GM18507 (cell line): Measurements from ENCODE around the gene CEP128.

Experiments
- DNase-seq: peaks from one replicate; pipeline ENCODE4 v3.0.0; 2011; ENCODE audit warnings: low read depth; ENCODE audit not compliant: insufficient read length; ENCODE audit errors: extremely low spot score
- FAIRE-seq: peaks from 2 replicates; lab custom pipeline; 2011; peaks lifted over from hg19 to GRCh38; lab: Jason Lieb, UNC

Gene CEP128

GRCh38 chr14:80536456-80536855, 405.1 kb downstream of the CEP128 start:
- DNase-seq (no peak), FAIRE-seq (no peak)

- FAIRE-seq = no peak
- DNase-seq = no peak
Observed at GRCh38 chr14:80535171-80535570, 406.4 kb downstream of the CEP128 start.

- no peak for DNase-seq
Observed at GRCh38 chr14:80523518-80524117, 417.9 kb downstream of the CEP128 start.

GRCh38 chr14:80522936-80523335, 418.6 kb downstream of the CEP128 start:
- FAIRE-seq (no peak), DNase-seq (no peak)

More at GRCh38 chr14:80523518-80524117, 417.9 kb downstream of the CEP128 start:
- FAIRE-seq = peak; percentile 18

GRCh38 chr14:80522411-80522810, 419.1 kb downstream of the CEP128 start:
- no peak for DNase-seq
- FAIRE-seq = no peak

- FAIRE-seq (no peak), DNase-seq (no peak)
Observed at GRCh38 chr14:80521456-80521855, 420.1 kb downstream of the CEP128 start.

GRCh38 chr14:80519002-80519401, 422.5 kb downstream of the CEP128 start:
- FAIRE-seq = no peak

GRCh38 chr14:80518173-80518572, 423.4 kb downstream of the CEP128 start:
- no peak for DNase-seq
- FAIRE-seq = no peak

More at GRCh38 chr14:80519002-80519401, 422.5 kb downstream of the CEP128 start:
- no peak for DNase-seq

GRCh38 chr14:80507292-80507869, 434.2 kb downstream of the CEP128 start:
- FAIRE-seq (no peak), DNase-seq (no peak)

- no peak for DNase-seq
- no peak for FAIRE-seq
Observed at GRCh38 chr14:80504781-80505180, 436.8 kb downstream of the CEP128 start.

GRCh38 chr14:80498533-80498932, 443.0 kb downstream of the CEP128 start:
- DNase-seq = no peak
- FAIRE-seq = no peak

- FAIRE-seq = no peak
Observed at GRCh38 chr14:80496090-80496489, 445.4 kb downstream of the CEP128 start.

GRCh38 chr14:80494769-80495168, 446.8 kb downstream of the CEP128 start:
- DNase-seq (no peak), FAIRE-seq (no peak)

More at GRCh38 chr14:80496090-80496489, 445.4 kb downstream of the CEP128 start:
- no peak for DNase-seq

GRCh38 chr14:80493620-80494019, 447.9 kb downstream of the CEP128 start:
- no peak for FAIRE-seq
- DNase-seq = no peak

- FAIRE-seq = no peak
Observed at GRCh38 chr14:80491650-80492049, 449.9 kb downstream of the CEP128 start.

GRCh38 chr14:80491131-80491530, 450.4 kb downstream of the CEP128 start:
- no peak for DNase-seq

More at GRCh38 chr14:80491650-80492049, 449.9 kb downstream of the CEP128 start:
- DNase-seq = no peak

GRCh38 chr14:80489513-80489912, 452.0 kb downstream of the CEP128 start:
- FAIRE-seq = no peak

More at GRCh38 chr14:80491131-80491530, 450.4 kb downstream of the CEP128 start:
- no peak for FAIRE-seq

GRCh38 chr14:80485764-80486163, 455.8 kb downstream of the CEP128 start:
- no peak for FAIRE-seq
- DNase-seq = no peak

More at GRCh38 chr14:80489513-80489912, 452.0 kb downstream of the CEP128 start:
- no peak for DNase-seq

GRCh38 chr14:80483331-80483730, 458.2 kb downstream of the CEP128 start:
- no peak for DNase-seq
- FAIRE-seq = no peak

- FAIRE-seq = no peak
Observed at GRCh38 chr14:80477388-80478160, 464.0 kb downstream of the CEP128 start.

More at GRCh38 chr14:80477388-80478160, 464.0 kb downstream of the CEP128 start:
- DNase-seq = no peak
